Measurements from ENCODE around the gene UQCRFS1.

The UQCRFS1 gene

GRCh38 chr19:29155683-29156082 lies 57.3 kb downstream of the UQCRFS1 start:
- no peak for DNase-seq (ENCODE audit: low spot score)
